ENCODE data around the gene PDE8B.

The PDE8B gene, protein sequence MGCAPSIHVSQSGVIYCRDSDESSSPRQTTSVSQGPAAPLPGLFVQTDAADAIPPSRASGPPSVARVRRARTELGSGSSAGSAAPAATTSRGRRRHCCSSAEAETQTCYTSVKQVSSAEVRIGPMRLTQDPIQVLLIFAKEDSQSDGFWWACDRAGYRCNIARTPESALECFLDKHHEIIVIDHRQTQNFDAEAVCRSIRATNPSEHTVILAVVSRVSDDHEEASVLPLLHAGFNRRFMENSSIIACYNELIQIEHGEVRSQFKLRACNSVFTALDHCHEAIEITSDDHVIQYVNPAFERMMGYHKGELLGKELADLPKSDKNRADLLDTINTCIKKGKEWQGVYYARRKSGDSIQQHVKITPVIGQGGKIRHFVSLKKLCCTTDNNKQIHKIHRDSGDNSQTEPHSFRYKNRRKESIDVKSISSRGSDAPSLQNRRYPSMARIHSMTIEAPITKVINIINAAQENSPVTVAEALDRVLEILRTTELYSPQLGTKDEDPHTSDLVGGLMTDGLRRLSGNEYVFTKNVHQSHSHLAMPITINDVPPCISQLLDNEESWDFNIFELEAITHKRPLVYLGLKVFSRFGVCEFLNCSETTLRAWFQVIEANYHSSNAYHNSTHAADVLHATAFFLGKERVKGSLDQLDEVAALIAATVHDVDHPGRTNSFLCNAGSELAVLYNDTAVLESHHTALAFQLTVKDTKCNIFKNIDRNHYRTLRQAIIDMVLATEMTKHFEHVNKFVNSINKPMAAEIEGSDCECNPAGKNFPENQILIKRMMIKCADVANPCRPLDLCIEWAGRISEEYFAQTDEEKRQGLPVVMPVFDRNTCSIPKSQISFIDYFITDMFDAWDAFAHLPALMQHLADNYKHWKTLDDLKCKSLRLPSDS

DNA sequence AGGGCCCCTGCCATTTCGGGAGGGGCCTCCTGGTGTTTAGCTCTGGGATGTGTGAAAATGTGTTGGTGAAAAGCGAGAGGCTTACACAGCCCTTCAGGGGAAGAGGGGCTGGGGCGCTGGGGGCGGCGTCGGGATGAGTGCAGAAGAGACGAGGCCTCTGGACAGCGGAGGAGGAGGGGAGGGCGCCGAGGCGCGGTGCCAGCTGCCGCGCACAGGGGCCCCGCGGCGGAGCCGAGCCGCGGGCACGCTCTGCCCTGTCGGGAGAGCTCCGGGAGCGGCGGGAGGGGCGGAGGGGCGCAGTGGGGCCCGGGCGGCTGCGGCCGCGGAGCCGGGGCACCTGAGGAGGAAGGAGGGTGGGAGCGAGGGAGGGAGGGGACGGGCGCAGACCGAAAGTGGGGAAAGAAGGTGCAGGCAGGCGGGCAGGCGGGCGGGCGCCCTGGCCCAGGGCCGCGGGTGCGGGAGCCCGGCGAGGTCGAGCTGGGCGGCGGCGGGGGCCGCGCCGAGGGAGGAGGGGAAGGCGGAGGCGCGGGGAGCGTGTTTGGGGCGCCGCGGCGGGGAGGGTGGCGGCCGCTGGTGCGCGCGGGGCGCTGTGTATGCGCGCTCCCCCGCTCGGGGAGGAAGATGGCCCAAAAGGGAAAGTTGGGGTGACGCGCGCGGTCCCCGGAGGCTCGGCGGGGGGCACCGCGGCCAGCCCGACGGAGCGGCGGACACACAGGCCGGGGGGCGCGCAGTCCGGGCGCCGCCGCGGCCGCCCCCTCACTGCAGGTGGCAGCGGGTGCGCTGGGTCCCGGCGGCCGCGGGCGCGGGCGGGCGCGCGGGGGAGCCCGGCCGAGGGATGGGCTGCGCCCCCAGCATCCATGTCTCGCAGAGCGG is at the start of gene PDE8B:
Gene PDE8B (plus strand): TSS at position 590 of the 873 bp plus-strand sequence. CDS start 246 bp downstream, at position 836.
- no peak for DNase-seq

DNA sequence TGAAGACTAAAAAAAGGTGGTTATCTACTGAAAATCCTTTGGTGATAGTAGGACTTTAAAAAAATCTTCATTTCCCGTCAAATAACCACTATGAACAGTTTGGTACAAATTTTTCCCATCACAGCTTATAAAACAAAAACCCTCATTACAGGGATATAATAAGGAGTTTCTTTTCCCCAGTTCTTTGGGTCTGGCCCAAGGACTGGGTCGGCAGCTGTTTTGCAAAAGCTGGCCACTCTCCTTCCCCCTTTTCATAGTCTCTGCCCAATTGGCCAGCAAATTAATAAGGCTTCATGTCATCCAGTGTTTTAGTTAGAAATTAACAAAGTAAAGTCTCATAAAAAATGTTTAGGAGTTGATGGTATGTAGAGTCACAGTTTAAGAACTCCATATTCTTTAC is 47.0 kb upstream of the PDE8B start:
- no peak for DNase-seq

DNA sequence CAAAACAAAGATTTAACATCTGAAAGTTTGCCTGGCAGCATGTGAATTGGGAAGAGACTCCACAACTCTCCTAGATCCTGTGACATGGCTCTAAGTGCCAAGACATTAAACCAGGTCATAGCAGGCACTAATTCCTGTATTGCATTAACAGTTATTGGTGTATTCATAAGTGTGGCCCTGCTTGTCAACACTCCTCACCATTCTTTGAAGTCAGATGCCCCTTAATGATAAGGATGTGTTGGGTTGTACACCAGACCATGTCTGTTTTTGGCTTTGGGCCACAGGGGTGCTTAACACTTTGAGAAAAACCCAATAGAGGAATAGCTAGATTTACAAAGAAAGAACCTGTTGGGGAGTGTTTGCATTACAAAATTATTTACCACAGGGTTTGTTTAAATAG is 43.4 kb upstream of the PDE8B start:
- no peak for DNase-seq

DNA sequence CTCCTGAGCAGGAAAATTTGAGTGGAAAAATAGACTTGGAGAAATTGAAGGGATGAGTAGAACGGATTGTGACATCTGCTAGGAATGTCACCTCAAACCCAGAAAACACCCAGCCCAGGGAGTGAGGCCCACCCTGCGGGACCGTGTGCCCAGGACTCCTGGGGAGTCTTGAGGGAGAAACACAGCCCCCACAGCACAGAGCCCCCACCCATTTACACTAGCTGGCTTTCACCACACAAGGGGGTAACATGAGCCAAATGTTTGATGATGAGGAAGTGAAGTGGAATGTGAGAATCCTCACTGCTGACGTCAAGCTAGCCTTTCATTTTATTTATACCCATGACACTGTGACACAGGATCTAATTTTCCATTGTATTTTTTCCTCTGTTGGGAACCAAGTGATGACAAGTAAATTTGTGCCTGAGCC is 42.8 kb upstream of the PDE8B start:
- no peak for DNase-seq

DNA sequence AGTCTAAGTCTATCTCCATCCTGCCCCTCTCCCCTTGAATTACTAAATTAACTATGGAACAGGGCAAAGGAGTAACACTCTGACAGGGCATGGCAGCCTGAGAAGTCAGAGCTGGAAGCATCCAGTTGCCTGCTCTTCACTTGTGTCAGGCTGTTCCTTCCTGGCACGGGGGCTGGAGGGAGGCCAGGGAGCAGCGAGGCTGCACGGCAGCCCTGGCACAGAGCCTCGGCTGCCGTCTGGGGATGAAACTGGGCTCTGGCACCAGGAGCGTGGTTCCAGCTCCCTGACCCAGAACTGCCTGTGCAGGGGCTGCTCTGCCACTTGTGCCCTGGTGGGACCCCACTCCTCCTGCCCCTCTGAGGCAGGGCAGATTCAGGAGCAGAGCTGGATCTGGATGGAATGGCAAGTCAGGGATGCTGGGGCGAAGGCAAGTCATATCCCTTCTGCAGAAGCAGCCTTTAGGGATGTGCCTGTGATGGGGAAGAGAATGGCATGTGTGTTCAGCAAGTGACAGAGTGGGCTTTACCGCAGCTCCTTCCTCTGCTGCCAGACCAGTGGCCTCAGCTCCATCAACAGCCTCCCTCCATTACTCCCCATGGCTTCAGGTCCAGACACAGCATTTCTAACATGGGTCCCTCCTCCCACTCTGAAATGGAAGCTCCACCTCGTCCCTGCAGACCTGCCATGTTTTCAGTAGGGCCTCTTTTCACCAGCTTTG is 42.2 kb upstream of the PDE8B start:
- DNase-seq, result no peak

DNA sequence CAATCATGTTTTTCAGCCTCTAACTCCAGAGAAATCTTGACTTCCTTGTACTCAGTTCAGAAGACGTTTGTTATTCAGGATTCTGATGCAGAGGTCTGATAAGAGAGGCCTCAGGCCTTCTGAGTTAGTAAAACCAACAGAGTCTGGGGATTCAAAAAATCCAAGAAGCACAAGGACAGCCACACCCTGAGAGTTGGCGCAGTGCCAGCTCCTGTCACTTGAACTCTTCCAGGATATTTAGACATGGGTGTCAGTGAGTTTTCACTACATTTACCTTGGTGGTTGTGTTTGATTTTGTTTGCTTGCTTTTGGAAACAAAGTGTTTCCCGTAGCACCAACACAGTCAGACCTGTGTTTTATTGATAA is 41.6 kb upstream of the PDE8B start:
- no peak for DNase-seq

DNA sequence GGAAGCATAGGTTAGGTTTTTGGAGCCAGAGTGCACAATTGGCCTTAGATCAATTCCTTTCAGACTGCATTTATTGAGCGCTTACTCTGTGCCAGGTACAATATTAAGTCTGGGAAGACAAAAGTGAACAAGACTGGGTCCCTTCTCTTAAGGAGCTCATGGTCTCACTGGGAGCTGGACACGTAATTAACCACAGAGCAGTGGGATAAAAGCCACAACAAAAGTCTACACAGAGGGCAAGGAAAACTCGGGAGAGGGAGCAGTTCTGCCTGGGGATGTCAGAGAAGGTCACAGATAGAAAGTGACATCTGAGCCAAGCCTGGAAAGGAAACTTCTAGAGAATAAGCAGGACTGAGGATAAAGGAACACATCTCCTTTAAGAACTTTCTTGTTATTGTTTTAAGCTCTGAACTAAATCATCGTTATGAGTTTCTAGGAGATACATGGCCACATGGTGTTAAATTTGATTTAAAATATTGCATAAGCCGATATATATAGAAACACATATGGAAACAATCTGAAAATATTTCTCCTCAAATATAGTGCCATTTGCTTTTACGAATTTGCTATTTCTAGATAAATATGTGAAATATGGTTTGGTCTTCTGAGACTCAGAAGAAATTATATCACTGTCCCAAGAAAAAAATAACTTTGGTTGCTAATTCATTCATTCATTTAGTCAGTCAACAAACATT is 40.1 kb upstream of the PDE8B start:
- no peak for DNase-seq

DNA sequence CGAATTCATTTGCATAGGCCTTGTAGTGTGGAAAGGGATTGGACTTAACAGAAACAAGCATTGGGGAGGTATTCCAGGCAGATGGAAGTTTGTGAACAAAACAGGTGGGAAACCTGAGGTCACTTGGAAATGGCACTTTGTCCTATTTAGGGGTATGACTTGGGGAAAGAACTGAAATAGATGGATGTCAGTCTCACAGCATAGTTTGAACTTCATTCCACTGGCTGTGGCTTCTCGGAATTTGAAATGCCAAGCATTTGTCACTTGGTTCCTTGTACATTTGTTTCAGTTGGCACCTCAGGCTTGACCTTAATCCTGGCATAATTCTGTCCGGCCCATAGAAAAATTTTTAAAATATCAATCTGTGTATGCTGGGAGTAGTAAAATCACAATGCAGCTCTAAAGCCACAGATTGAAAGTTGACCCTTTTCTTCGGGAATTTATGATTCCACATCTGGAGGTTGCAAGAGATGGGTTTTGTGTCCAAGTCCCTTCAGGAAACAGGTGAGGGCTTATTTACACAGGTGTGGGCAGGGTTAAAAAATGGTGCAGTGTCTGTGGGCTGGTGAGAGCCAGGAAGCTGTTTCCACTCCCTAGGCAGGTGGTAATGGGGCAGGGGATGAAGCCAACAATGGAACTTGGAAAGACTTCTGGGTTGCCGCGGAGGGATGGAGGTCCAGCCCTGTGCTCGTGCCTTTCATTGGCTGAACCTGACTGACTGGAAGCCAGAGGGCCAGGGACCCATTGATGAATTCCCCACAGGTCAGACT is 39.2 kb upstream of the PDE8B start:
- no peak for DNase-seq

DNA sequence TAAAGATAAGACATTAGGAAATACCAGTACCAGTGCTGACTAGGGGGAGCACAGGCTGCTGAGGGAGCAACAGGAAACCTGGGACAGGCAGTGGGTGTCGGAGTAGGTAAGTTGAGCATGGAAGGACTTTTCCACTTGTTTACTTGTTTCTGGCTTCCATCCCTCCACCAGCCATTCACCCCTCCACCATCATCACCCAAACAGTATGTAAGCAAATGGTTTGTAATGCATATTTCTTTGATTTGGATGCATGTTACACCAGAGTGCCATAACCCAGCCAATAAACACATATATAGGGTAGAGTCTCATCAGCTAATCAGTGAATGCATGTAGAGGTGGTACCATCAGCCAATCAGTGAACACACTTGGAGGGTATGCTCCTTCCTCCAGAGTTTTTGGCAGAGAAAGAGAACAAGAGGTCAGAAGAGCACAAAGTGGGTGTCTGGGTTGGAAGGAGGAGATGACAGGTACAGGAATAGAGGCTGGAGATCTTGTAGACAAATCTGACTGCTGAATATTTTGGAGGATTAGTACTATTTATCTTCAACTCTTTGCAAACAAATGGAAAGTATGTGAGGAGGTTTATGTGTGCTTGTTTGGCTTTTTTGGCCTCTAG is 37.7 kb upstream of the PDE8B start:
- DNase-seq, result no peak

DNA sequence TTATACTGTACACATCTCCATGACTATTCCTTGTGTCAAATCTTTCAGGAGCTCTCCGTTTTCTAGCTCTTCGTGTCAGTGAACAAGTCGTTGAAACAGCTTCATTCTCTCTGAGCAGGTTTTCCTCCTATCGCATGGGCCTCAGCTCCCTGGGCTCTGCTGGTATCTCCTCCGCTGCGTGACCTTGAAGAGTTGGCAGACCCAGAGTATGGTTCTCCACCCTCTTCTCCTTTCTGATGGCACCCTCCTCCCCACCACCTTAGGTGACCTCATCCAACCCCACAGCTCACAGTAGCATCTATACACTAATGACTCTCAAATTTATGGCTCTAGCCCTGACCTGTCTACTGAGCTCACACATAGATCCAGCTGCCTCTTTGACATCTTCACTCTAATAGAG is 36.0 kb upstream of the PDE8B start:
- DNase-seq, result no peak

DNA sequence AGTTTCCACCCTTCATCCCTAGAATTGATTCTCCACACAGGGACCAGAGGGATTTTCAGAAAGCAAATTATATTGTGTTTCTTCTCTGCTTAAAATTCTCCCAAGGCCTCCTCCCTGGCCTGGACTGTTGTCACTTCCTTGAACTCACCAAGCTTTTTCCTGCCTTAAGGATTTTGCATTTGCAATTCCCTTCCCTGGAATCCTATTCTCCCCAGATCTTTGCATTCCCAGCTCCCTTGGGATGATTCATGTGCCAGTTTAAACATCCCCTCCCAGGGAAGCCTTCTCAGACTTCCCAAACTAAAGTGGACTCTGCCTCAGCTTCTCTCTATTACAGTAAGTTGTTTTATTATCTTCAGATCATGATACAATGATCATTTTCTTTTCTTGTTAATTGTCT is 35.2 kb upstream of the PDE8B start:
- no peak for DNase-seq

DNA sequence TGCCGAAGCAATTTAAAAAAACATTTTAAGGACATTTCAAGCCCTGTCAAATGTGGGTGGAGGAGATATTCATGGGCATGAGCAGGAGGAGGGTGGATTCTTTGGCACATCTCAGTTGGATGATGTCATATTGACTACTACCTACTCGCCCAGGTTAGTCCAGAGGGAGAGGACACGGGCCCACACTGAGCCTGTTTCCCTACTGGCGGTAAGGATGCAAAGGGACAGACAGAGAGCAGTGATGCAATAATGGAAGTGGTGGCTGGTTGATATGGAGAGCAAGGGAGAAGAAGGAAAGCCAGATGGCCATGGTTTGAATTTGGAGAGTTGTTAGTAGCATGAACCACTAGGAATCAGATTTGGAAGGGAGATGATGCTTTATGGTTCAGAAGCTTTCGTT is 34.1 kb upstream of the PDE8B start:
- DNase-seq, result no peak

DNA sequence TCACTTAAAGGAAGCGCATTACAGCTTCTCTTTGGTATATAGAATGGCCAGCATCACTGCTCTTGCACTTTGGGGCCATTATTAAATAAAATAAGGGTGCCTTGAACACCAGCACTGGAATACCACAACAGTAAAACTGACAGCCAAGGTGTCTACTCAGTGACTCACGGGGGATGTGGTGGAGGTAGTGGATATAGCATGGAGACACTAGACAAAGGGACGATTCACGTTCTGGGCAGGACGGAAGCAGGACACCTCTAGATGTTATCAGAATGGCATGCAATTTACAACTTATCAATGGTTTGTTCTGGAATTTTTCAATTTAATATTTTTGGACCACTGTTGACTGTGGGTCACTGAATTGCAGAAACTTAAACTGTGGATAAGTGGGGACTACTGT is 32.9 kb upstream of the PDE8B start:
- no peak for DNase-seq

DNA sequence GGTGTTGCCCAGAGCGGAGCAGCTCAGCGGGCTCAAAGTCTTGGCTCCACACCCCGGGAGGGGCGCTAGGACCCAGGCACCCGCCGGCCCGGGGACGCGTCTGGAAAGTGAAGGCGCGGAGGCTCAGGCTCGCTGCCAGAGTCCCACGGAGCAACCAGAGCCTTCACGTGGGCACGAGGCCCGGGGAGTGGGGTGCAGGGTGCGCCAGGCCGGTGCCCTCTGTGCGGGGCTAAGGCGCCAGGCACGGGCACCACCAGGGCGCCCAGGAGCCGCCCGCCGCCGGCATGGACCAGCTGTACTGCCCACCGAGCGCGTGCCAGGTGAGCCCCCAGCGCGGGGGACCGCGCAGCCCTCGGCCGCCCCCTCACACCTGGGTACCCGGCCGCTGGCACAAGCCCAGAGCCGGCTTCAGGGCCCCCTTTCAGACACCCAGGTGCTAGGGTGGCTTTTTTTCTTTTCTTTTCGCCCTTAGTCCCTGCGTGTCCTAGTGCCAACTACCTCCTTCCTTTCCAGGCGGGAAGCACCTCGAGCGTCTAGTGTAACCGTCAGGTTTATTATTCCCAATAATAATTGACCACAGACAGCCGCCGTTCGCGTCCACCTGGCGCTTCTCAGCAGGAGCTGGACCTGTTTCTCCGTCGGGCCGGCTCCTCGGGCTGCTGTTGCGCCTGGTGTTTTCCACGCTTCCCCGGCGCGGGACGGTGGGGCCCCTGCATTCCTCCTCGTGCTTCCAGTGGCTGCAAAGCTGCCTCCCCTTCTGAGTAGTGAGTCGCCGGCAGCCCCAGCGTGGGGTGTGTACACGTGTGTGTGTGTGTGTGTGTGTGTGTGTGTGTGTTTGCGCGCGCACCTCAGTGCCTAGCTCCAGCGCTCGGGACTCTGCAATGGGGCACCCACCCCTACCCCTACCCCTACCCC is 30.1 kb upstream of the PDE8B start:
- no peak for DNase-seq

DNA sequence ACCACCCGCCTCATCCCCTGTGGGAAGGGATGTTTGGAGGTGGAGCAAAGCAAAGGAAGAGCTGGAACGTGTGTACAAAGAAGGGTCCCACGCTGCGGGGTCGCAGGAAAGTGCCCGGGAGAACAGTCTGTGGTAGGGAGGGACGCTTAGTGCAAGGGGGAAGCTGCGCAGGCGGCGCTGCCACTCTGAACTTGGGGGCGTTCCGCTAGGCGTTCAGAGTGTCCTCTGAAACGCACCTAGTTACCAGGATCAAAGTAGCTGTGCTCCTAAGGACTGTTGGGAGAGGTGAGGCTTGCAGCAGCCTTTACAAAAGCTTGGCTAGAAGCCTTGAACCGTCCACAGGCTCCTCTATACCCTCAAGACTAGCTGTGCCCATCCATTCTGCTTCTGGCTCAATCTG is 29.3 kb upstream of the PDE8B start:
- no peak for DNase-seq

DNA sequence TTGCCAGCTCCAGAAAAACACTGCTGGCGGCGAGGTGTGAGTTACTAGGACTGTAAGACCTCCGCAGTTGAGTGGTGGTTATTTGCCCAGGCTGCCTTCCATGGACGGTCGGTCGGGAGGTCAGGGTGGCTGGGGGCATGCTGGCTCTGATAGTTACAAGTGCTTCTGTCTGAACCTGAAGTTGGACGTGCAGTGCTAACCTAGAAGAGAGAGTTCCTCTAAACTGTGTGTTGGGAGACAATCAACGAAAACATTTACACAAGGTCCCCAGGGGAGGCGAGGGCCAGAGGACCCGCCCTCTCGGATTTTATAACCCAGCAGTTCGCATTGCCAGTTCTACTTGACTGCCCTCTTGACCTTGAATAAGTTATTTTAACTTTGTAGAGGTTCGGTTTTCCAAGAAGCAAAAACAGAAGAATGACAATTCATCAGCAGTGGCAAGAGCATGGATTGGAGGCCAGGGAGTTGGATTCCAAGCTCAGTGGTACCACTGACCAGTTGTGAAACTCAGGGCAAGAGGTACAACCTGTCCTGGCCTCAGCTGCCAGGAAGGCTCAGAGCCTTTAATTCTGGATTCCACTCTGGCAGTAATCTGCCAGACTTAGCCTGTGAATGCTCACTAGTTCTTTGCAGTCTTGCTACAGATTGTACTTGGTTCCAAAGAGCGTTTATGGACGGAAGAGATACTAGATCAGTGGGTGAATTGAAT is 28.7 kb upstream of the PDE8B start:
- DNase-seq, result no peak

DNA sequence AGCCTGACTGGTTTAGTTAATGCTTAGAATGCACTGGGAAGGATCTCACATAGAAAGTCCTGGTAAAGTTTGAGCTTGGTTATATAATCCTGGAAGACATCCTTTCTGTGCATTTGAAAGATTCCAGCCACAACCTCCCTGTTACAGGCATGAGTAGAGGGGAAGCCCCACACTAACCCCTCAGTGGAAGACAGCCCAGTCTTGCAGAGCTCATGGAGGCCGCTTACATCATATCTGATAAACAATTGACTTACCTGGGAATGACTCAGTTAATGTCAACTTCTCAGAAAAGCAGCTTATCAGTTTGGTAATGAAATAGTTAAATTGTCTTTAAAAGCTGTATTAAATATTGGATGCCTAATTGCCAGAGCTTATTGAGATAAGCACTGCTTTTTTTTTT is 28.1 kb upstream of the PDE8B start:
- DNase-seq, result no peak

DNA sequence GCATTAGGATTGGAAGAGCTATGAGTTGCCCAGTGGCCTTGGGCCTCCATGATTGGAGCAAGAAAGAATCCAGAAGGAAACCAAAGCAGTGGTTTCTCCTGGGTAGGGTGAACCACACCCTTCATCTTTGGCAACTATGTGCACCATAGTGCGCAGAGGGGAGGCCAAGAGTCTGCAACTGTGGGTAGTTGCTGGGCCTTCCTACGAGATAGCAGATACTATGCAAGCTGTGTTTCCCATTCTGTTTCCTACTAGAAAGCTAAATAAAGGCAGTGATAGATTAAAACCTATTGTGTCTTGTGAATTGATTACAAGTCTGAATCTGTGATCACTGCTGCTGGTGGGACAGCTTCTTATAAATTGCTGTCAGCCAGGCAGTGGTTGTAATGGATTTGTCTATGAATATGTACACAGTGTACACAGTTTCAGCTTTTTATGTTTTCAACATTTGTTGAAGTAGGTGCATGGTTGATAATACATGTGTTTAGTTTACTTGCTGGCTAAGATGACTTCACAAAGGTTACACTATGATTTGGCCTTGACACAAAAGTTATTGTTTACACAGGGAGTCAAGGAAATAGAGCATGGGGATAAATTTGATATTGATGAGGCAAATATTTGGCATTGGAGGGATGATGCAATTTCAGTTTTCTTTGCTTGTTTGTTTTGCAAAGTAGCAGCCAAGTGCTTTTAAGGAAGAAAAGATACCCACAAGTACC is 23.7 kb upstream of the PDE8B start:
- no peak for DNase-seq

Data from inflammatory macrophage treated with lipopolysaccharide for 4 hours (primary cell).